ENCODE measurements around the gene LRRC8B.

Gene LRRC8B

GRCh38 chr1:89548122-89548857 is 23.7 kb downstream of the LRRC8B start:
- DNase-seq = no peak

GRCh38 chr1:89550995-89551394 is 26.4 kb downstream of the LRRC8B start:
- no peak for DNase-seq

DNA sequence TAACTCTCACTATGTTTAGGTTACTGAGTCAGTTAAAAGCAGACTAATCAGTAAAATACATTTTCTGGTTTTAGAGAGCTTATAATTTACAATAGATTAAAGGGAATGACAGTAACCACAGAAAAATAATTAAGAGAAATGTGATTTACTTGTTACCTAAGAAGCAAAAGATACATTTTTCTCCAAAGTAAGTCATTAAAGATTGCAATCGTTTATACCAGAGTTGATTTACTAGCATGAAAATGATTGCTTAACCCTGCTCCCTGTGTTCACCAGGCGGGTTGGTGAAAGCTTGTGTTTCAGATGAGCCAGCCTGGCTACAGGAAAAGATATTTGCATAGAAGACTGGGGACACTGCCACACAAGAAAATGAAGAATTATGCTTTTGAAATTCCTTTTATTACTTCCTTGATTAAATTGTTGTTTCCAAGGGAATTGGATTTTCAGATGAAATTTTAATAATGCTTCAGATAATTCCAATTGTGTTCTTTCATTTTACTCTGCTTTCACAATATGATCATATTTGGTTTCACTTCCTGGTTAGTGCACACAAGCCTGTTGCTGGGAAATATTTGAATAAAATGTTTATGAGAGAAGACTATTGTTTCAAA is 27.9 kb downstream of the LRRC8B start:
- peak; percentile 62 for DNase-seq

DNA sequence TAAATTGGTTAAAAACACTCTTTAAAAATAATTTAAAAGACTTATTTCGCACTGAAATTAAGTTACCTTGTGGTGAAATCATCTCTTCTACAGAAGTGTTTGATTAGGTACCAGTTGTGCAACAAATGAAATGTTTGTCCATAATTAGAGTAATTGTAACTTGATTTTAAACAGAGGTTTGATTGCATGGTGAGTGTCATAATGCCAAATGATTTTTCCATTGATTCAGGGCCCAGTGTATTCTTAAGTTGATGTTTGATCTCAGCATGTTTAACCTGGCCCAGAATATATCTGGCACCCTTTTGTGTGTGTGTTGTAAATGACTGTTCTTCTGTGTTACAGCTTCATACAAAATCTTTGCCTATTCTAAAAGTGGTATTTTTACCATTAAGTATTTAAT is 28.5 kb downstream of the LRRC8B start:
- no peak for DNase-seq

DNA sequence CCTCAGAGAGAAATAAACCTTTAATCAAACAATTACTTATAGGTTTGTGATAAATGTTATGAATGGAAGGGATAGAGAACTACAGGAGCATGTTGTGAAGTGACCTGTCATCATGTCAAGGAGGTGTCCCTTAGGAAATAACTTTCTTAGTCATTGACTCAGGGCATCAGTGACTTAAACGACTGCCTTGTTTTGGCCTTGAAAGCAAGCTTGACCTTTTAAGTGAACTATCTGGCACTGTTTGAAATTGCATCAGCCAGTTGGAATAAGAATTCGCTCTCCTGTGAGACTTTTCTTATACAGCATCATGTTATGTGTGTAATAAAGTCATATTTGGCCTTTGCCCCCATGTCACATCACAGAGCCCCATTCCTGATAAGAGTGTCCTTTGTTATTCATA is 30.9 kb downstream of the LRRC8B start:
- no peak for DNase-seq

- DNase-seq = no peak
These were observed 32.3 kb downstream of the LRRC8B start for GRCh38 chr1:89556726-89557444.

DNA sequence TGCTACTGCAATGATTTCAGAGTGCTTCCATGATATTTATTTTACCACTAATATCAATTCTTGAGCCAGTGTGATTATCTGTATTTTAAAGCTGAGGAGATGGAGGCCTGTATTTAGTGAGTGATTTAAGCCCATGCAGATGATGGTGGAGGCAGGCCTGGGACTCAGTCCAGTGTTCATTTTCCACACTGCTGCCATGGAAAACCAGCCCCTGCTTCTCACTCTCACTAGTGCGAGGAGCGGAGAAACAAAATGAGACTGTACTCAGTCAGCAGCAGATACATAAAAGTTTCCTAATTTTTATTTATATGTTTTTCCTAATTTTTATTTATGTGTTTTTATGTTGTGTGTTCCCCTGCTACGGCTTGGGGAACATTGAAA is 32.8 kb downstream of the LRRC8B start:
- no peak for DNase-seq

DNA sequence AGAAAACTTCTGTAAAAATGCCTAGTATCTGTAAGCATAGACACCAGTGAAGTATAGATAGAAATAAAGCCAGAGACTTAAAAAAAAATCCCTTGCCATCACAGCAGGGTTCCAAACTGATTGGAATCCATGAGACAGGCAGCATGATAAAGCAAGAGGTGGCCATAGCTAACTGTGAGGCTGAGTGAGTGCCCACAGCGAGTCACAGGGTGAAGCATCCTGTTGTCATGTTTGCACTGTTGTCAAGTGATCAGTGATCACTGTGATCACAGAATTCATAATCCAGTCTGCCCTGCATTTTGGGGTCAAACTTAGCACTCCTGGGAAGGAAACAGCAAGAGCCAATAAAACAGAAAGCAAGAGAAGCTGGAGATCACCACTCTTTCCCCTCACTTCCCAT is 33.3 kb downstream of the LRRC8B start:
- DNase-seq = no peak

- no peak for DNase-seq
These were observed 39.5 kb downstream of the LRRC8B start for GRCh38 chr1:89563957-89564604.

DNA sequence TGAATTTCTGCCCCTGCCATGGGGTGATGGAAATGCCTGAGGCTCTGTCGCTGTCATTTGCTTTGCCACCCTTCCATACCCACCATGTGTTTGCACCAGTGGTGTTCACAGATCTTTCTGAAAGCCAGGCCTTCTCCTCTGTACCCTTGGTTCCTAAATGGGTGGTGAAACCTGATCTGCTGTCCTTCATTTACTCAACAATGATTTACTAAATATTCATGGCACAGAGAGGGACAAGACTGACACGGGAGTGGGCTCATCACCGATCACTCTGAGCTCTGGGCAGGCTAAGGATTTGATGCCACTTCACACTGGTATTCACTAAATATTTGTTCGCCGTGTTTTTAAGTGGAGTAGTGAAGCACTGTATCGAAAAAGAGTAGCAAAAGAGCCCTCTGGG is 40.9 kb downstream of the LRRC8B start:
- no peak for DNase-seq

DNA sequence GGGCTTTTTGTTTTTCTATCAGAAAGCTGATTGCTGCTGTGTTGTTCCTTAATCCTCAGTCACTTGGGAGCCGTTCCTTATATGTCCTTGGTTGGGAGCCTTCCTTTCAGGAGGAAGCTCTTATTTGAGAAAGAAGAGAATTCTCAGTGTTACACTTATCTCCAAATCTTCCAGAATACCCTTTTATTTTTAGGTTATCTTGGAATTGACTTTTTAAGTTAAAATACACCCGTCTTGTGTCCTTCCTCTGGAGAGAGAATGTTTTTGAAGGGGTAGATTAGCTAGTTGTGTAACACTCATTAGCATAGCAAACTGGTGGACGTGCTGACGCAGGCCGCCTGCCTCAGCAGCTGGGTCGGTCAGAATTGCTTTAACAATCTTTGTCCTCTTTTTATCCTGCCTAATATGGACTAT is 42.1 kb downstream of the LRRC8B start:
- no peak for DNase-seq

GRCh38 chr1:89567797-89568196 is 43.2 kb downstream of the LRRC8B start:
- no peak for DNase-seq

DNA sequence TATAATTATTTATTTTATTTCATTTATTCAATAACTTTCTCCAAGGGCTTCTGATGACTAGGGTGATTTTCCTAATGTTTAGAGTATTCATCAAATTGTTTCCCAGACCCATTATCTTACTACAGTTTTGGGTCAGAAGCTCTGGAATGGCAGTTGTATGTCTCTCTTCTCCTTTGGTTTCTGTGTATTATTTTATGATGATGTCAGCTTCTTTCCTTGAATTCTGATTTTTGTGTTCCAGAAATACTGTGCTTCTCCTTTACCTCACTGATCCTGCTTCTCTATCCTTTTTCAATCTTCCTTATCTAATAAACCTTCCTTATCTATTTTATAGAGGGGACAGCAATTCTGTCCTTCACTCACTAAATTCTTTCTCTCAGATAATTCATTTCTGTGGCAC is 48.8 kb downstream of the LRRC8B start:
- DNase-seq = no peak

GRCh38 chr1:89574621-89575020 is 50.0 kb downstream of the LRRC8B start:
- no peak for DNase-seq

DNA sequence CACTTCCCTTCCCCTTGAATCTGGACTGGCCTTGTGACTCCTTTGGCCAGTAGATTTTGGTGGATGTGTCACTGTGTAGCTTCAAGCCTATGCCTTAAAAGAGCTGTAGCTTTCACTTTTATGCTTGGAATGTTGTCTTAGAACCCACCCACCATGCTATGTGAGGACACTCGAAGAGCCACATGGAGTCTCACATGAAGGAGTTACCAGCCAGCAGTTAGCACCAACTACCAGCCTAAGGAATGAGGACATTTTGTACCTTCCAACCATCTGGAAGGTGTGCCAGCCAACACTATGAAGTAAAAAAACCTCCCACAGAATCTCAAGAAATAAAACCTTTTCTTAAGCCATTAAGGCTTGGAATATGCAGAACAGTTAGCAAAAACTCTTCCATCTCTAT is 50.6 kb downstream of the LRRC8B start:
- DNase-seq = no peak

DNA sequence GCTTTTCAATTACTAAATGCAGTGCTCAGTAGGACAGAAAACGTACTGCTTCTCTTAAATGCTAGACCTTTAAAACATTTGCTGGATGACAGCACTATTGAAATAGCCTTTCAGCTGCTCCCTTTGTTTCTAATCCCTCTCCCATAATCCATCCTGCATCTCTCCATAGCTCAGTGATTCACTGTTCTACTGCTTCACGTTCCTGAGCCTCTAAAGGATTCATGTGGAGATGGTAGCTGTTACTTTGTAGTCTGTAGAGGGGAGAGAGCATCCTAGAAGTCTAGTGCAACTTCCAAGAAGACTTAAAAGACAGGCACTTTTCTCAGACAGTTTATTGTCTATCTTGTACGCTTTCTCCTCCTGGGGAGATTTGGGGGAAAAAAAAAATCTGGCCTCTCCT is 51.4 kb downstream of the LRRC8B start:
- no peak for DNase-seq

GRCh38 chr1:89578151-89578550 is 53.5 kb downstream of the LRRC8B start:
- no peak for DNase-seq

- DNase-seq = no peak
These were observed 54.5 kb downstream of the LRRC8B start for GRCh38 chr1:89578946-89579684.

- no peak for DNase-seq
These were observed 55.4 kb downstream of the LRRC8B start for GRCh38 chr1:89580036-89580435.

GRCh38 chr1:89581859-89582258 is 57.2 kb downstream of the LRRC8B start:
- DNase-seq = no peak

GRCh38 chr1:89582571-89582970 is 57.9 kb downstream of the LRRC8B start:
- no peak for DNase-seq

GRCh38 chr1:89584211-89584610 is 59.6 kb downstream of the LRRC8B start:
- DNase-seq = no peak

DNA sequence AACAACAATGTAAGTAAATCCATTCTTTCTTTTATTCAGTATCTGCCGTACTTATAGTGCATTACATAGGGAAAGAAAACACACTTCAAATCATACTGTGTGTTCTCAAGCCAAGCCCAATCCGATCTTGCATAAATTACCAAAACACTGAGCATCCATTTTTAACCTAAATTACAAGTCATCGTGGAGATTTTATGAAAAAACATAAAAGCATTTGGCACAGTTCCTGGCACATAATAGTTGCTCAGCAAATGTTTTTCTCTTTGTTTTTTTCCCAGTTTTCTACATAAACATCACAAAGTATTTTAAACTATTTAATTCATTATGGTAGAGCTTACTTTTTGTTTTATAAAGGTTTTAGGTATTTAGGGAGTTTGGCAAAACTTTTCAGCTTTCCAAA is 60.2 kb downstream of the LRRC8B start:
- no peak for DNase-seq
